Measurements from ENCODE around the gene MIF. TPM values are rescaled to one million over a fixed set of nuclear protein-coding genes. Genes with fewer than 3 reads are reported as not detected.
"Not testable (repeated sequence)": the region's sequence is repeated elsewhere in the genome, so short reads cannot be mapped to it uniquely, and the experiment has no call there.

MIF gene
- total and polyA plus RNA-seq, 2 donors (not counting 3 experiments of a cell fraction or from before 2014, with no cell fraction given) = 529 to 674 TPM

DNA sequence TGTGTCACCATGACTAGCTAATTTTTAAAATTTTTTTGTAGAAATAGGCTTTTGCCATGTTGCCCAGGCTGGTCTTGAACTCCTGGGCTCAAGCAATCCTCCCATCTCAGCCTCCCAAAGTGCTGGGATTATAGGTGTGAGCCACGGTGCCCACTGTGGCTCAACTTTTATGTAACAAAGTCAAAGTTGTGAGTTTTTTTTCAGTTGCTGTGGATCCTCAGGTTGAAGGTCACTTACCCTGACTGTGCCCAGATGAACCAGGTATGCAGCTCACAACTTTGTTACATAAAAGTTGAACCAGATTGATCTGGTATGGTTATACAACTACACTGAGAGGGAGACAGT, 26.1 kb downstream of the MIF start:
- FAIRE-seq; H3K4me1 ChIP-seq (ENCODE audit: control insufficient read depth, extremely low read depth, insufficient read depth, low read length); H4K20me1 ChIP-seq (replicated peaks; ENCODE audit: control insufficient read depth, extremely low read depth, insufficient read depth, low read length); H3K4me3 ChIP-seq (replicated peaks in 1 of 3; ENCODE audit: insufficient read depth in 1 of 3, low read depth in 1 of 3, low read length in 3 of 3); dilution Hi-C loops (cut with MboI; ENCODE audit: extremely low pct_ligation_motif_present, low sequenced_read_pairs); H3K27ac ChIP-seq (ENCODE audit: insufficient read depth, low read depth, low read length); H3K79me2 ChIP-seq (ENCODE audit: control insufficient read depth, insufficient read depth, low read length); H3K9ac ChIP-seq (replicated peaks; ENCODE audit: extremely low read depth, insufficient read depth, low read length); H3K36me3 ChIP-seq (ENCODE audit: control insufficient read depth in 2 of 2, extremely low read depth in 1 of 2, insufficient read depth in 2 of 2, low read length in 2 of 2); POLR2A ChIA-PET; DNase-seq (ENCODE audit: low read depth, low spot score); H3K9me3 ChIP-seq (replicated peaks; ENCODE audit: control insufficient read depth, insufficient read depth, low read length); intact Hi-C loops (cut with micrococcal nuclease); H2AFZ ChIP-seq (ENCODE audit: low read depth, low read length); H3K9me1 ChIP-seq (replicated peaks; ENCODE audit: control insufficient read depth, extremely low read depth, insufficient read depth, low read length); H3K27me3 ChIP-seq (ENCODE audit: control insufficient read depth in 2 of 2, insufficient read depth in 2 of 2, low read length in 2 of 2); H3K4me2 ChIP-seq (ENCODE audit: insufficient read depth, low read length); BruUV-seq (replicated peaks): not testable (repeated sequence)
- CTCF ChIA-PET = interaction anchor here (1.1 to 1.5 kb wide), 4 partner anchors 9 to 59 kb away, joined by 3 to 8 read pairs (median 4); partner anchors contain the start of gene MIF

DNA sequence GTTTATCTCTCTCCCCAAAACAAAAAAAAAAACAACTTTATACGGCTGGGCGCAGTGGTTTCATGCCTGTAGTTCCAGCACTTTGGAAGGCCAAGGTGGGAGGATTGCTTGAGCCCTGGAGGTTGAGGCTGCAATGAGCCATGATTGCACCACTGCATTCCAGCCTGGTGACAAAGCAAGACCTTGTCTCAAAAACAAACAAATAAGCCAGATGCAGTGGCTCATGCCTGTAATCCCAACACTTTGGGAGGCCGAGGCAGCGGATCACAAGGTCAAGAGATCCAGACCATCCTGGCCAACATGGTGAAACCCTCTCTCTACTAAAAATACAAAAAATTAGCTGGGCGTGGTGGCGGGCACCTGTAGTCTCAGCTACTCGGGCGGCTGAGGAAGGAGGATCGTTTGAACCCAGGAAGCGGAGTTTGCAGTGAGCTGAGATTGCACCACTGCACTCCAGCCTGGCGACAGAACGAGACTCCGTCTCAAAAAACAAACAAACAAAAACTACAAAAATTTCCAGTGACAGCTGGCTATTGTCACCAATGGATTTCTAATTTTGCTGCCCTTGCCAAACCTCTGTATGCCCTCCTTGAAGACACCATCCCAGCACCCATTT, 27.5 kb downstream of the MIF start:
- H3K9me1 ChIP-seq (replicated peaks; ENCODE audit: control insufficient read depth, extremely low read depth, insufficient read depth, low read length); H3K36me3 ChIP-seq (ENCODE audit: control insufficient read depth in 2 of 2, extremely low read depth in 1 of 2, insufficient read depth in 2 of 2, low read length in 2 of 2); H3K9ac ChIP-seq (replicated peaks; ENCODE audit: extremely low read depth, insufficient read depth, low read length); H3K79me2 ChIP-seq (ENCODE audit: control insufficient read depth, insufficient read depth, low read length); H3K27ac ChIP-seq (ENCODE audit: insufficient read depth, low read depth, low read length); FAIRE-seq; intact Hi-C loops (cut with micrococcal nuclease); dilution Hi-C loops (cut with MboI; ENCODE audit: extremely low pct_ligation_motif_present, low sequenced_read_pairs); BruUV-seq (replicated peaks); H3K4me2 ChIP-seq (ENCODE audit: insufficient read depth, low read length); H2AFZ ChIP-seq (ENCODE audit: low read depth, low read length); H3K4me1 ChIP-seq (ENCODE audit: control insufficient read depth, extremely low read depth, insufficient read depth, low read length); H4K20me1 ChIP-seq (replicated peaks; ENCODE audit: control insufficient read depth, extremely low read depth, insufficient read depth, low read length); H3K4me3 ChIP-seq (replicated peaks in 1 of 3; ENCODE audit: insufficient read depth in 1 of 3, low read depth in 1 of 3, low read length in 3 of 3); H3K9me3 ChIP-seq (replicated peaks; ENCODE audit: control insufficient read depth, insufficient read depth, low read length); H3K27me3 ChIP-seq (ENCODE audit: control insufficient read depth in 2 of 2, insufficient read depth in 2 of 2, low read length in 2 of 2); DNase-seq (ENCODE audit: low read depth, low spot score); POLR2A ChIA-PET: not testable (repeated sequence)
- CTCF ChIA-PET = interaction anchor here (1.4 kb wide), 1 partner anchor 8 kb away, joined by 4 read pairs; no protein-coding TSS in a partner anchor
